ENCODE data around the gene COL6A2. TPM values are rescaled to one million over a fixed set of nuclear protein-coding genes. Genes with fewer than 3 reads are reported as not detected.

The COL6A2 gene
- total RNA-seq, 1 donor from 2014 or later, result 120 TPM

GRCh38 chr21:46094401-46095082 is 3.4 kb upstream of the COL6A2 start:
- Histone ChIP-seq H4K20me1 (ENCODE audit: insufficient read depth, low read length) (peaks cover 6% of the 10 kb centered on the region), H3K27me3 (ENCODE audit: insufficient read depth, low read length) (no peaks in the 10 kb centered on the region), H3K27ac (ENCODE audit: low read depth, low read length) (no peak overlapping the region), H3K79me2 (ENCODE audit: insufficient read depth, low read length) (peaks cover 25% of the 10 kb centered on the region), H3K9me3 (ENCODE audit: insufficient read depth, low read depth, low read length) (peaks cover 3% of the 10 kb centered on the region), H3K9ac (ENCODE audit: low read length) (no peak overlapping the region), H2AFZ (ENCODE audit: low read depth, low read length) (no peak overlapping the region), H3K4me2 (ENCODE audit: low read length) (no peak overlapping the region), H3K36me3 (ENCODE audit: insufficient read depth, low read length) (no peaks in the 10 kb centered on the region), H3K4me3 (ENCODE audit: insufficient read depth, low read depth, low read length) (no peak overlapping the region), H3K4me1 (ENCODE audit: insufficient read depth, low read length) (peaks cover 24% of the 10 kb centered on the region)
- no peak overlapping the region for H3K4me3 Mint-ChIP-seq (ENCODE audit: unreplicated experiment)
- FAIRE-seq (no peak), DNase-seq (ENCODE audit: low read depth) (no peak)
- no peak overlapping the region for H3K27ac Mint-ChIP-seq (ENCODE audit: unreplicated experiment)
- TF ChIP-seq EZH2 (IDR thresholded peaks at IDR 0.05; ENCODE audit: insufficient read depth, low read length), result no peak
- TF ChIP-seq, protein P1, sequence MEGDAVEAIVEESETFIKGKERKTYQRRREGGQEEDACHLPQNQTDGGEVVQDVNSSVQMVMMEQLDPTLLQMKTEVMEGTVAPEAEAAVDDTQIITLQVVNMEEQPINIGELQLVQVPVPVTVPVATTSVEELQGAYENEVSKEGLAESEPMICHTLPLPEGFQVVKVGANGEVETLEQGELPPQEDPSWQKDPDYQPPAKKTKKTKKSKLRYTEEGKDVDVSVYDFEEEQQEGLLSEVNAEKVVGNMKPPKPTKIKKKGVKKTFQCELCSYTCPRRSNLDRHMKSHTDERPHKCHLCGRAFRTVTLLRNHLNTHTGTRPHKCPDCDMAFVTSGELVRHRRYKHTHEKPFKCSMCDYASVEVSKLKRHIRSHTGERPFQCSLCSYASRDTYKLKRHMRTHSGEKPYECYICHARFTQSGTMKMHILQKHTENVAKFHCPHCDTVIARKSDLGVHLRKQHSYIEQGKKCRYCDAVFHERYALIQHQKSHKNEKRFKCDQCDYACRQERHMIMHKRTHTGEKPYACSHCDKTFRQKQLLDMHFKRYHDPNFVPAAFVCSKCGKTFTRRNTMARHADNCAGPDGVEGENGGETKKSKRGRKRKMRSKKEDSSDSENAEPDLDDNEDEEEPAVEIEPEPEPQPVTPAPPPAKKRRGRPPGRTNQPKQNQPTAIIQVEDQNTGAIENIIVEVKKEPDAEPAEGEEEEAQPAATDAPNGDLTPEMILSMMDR (IDR thresholded peaks at IDR 0.05; ENCODE audit: insufficient read depth, low read depth, low read length), result no peak
- no peaks in the 10 kb centered on the region for H3K36me3 Mint-ChIP-seq (ENCODE audit: low read depth, unreplicated experiment)
- H3K9me3 Mint-ChIP-seq (ENCODE audit: unreplicated experiment), result peaks cover 14% of the 10 kb centered on the region
- H3K4me1 Mint-ChIP-seq (ENCODE audit: low read depth, unreplicated experiment), result no peaks in the 10 kb centered on the region
- H3K27me3 Mint-ChIP-seq (ENCODE audit: low read depth, unreplicated experiment), result peaks cover 5% of the 10 kb centered on the region

DNA sequence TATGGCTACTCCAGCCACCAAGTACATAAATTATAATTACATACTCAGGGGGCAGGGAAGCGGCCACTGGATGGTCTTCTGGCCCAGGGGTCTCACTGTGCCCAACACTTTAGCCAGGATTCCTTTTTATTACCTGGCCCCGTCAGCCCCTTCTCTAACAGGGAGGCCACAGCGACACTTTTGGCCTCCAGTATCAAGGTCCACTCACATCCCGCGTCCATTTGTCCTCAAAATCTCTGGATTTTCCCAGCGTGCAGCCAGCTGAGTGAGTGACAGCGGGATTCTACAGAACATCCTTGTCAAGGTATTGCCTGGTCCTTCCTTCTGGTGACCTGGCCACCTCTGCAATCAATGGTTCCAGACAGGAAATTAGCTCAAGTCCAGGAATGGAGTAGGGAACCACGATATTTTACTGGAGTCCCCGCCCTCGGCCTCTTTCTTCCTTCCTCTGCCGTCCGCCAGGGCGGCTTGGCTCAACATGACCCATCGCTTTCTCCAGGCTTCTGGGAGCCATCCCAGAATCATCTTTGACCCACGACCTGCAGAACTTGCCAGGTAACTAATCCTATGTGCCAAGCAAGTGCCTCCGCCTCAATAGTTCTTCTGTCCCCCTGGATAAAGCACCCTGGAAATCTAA is 2.7 kb upstream of the COL6A2 start:
- Histone ChIP-seq H3K27me3 (ENCODE audit: insufficient read depth, low read length) (no peaks in the 10 kb centered on the region), H3K36me3 (ENCODE audit: insufficient read depth, low read length) (no peaks in the 10 kb centered on the region), H2AFZ (ENCODE audit: low read depth, low read length) (no peak overlapping the region), H3K27ac (ENCODE audit: low read depth, low read length) (no peak overlapping the region), H3K4me3 (ENCODE audit: insufficient read depth, low read depth, low read length) (no peak overlapping the region), H3K4me1 (ENCODE audit: insufficient read depth, low read length) (peaks cover 24% of the 10 kb centered on the region), H4K20me1 (ENCODE audit: insufficient read depth, low read length) (peaks cover 12% of the 10 kb centered on the region), H3K4me2 (ENCODE audit: low read length) (no peak overlapping the region), H3K9me3 (ENCODE audit: insufficient read depth, low read depth, low read length) (peaks cover 3% of the 10 kb centered on the region), H3K79me2 (ENCODE audit: insufficient read depth, low read length) (peaks cover 32% of the 10 kb centered on the region), H3K9ac (ENCODE audit: low read length) (no peak overlapping the region)
- TF ChIP-seq, protein P1 (IDR thresholded peaks at IDR 0.05; ENCODE audit: insufficient read depth, low read depth, low read length), result no peak
- no peak for TF ChIP-seq EZH2 (IDR thresholded peaks at IDR 0.05; ENCODE audit: insufficient read depth, low read length)
- Mint-ChIP-seq H3K27me3 (ENCODE audit: low read depth, unreplicated experiment) (peaks cover 5% of the 10 kb centered on the region), H3K27ac (ENCODE audit: unreplicated experiment) (no peak overlapping the region), H3K4me3 (ENCODE audit: unreplicated experiment) (no peak overlapping the region), H3K4me1 (ENCODE audit: low read depth, unreplicated experiment) (no peaks in the 10 kb centered on the region), H3K36me3 (ENCODE audit: low read depth, unreplicated experiment) (no peaks in the 10 kb centered on the region), H3K9me3 (ENCODE audit: unreplicated experiment) (peaks cover 7% of the 10 kb centered on the region)
- FAIRE-seq (no peak), DNase-seq (ENCODE audit: low read depth) (no peak)

All from astrocyte (in vitro differentiated cells and primary cell).